Epithelial cell of proximal tubule (primary cell): ENCODE measurements around the gene HLTF. TPM values are rescaled to one million over a fixed set of nuclear protein-coding genes. Genes with fewer than 3 reads are reported as not detected.
A peak's percentile ranks its signal among the peaks of the same experiment; 100 is the strongest.
"Not testable (repeated sequence)": the region's sequence is repeated elsewhere in the genome, so short reads cannot be mapped to it uniquely, and the experiment has no call there.

ENCODE experiments used
- DNase-seq: peaks from one replicate; pipeline ENCODE4 v3.0.0-alpha.2; 2011; ENCODE audit warnings: low read depth
- H3K4me3 ChIP-seq: 2 replicates; pipeline ENCODE4 v1.5.1; 2011; ENCODE audit warnings: low read depth, mild to moderate bottlenecking, low read length
- total RNA-seq: library from RNA; depleted of rRNA; stranded (reverse); fragments of >200 nt; gene quantifications from 2 replicates; pipeline ENCODE4 v1.2.3, GENCODE V29; 2015
- TF ChIP-seq, protein P1 (sequence below): conservative IDR thresholded peaks from 2 replicates; pipeline ENCODE4 v1.5.1; 2012; ENCODE audit warnings: low read depth, mild to moderate bottlenecking, low read length

HLTF gene
- total RNA-seq, 1 donor from 2014 or later: 34.5 TPM

DNA sequence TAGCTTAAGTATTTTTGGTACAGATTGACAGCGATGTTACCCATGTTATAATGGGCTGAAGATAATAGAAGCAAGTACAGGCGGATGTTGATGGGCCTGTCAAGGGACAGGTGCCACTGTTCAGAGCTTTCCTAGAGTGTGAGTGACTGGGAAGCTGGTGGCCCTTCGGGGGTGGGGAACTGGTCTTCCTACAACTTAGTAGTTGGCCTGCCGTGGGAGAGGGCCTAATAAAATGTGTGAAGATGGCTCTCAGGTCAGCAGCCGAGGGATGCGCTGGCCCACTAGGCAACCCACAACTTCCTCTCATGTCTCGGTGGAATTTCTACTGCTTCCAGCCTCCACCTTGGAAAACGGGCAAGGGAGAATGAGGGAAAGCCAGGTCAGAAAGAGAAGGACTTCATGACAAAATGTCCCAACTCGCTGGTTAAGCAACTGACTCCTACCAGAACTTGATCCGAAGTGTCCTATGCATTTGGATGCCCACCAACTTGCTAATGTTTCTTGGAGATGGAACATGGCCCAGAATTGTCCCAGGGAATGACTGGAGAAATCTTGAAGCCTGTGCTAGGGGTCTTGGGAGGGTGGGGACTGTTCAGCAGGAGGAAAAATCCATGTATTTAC is 93.6 kb downstream of the HLTF start:
- TF ChIP-seq, protein P1, sequence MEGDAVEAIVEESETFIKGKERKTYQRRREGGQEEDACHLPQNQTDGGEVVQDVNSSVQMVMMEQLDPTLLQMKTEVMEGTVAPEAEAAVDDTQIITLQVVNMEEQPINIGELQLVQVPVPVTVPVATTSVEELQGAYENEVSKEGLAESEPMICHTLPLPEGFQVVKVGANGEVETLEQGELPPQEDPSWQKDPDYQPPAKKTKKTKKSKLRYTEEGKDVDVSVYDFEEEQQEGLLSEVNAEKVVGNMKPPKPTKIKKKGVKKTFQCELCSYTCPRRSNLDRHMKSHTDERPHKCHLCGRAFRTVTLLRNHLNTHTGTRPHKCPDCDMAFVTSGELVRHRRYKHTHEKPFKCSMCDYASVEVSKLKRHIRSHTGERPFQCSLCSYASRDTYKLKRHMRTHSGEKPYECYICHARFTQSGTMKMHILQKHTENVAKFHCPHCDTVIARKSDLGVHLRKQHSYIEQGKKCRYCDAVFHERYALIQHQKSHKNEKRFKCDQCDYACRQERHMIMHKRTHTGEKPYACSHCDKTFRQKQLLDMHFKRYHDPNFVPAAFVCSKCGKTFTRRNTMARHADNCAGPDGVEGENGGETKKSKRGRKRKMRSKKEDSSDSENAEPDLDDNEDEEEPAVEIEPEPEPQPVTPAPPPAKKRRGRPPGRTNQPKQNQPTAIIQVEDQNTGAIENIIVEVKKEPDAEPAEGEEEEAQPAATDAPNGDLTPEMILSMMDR: no peak
- peak overlapping the region; percentile 88 for H3K4me3 ChIP-seq
- DNase-seq: no peak

DNA sequence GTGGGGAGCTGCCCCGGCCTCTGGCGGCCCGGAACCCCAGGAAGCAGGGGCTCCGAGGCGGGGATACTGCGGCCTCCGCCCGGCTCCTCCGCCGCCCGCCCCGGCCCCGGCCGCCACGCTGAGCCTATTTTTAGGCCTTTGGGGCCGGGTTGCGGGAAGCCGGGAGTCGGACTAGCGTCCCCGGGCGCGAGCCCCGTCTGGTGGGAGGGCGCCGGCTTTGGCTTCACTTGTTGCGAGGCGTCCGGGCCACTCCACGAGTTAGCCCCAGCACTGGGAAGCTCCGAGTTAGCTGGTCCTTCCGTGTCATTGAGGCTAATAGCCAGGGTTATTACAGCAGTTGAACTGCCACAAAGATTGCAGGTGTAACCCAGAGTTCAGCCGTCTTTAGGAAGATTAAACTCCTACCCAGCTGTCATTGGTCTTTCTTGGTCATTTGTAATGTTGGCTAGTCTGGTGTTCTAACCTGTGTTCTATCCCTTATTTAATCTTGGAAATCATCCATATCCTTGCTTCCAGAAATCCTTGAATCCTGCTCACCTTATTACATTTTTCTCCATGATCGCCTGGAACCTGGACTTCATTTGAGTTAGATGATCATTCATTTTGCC is 94.2 kb downstream of the HLTF start:
- TF ChIP-seq, protein P1: no peak
- peak overlapping the region; percentile 88 for H3K4me3 ChIP-seq
- no peak for DNase-seq

DNA sequence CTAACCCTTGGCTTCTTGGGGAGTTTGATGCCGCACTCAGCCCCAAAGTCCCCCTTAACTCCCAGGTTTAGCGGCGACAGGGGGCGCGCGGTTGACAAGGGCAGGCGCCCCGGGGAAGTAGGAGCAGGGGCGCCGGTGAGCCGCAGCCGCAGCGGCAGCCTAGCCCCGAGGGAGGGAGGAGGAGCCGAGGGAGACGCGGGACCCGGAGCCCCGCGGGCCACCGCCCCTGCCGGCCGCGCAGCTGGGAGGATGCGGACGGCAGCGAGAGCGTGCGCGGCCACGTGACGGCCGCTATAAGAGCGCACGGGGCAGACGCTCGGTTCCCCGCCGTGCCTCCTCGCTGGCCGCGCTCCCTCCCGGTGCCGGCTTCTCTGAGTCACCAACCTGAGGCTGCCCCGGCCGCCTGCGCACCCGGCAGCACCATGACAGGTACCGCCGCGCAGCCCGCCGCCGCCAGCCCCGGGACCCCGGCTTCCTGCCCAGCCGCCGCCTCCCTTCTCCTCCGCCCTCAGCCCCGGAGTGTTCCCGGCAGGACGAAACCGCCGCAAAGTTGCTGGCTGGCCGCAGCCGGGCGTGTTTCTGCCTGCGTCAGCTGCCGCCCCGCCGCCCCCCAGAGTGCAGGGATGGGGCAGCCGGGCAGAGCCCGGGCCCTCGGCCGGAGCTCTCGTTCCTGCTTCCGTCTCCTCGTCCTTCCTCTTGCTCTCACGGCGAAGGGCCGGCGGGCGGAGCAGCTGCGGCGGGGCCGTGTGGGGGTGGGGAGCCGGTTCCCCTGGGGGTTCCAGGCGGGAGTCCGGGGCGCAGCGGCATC is 94.9 kb downstream of the HLTF start, which contains the start of gene GYG1:
Gene GYG1 (plus strand): TSS at position 322 of the 808 bp plus-strand sequence. CDS start 101 bp downstream, at position 423.
- TF ChIP-seq, protein P1: peak; percentile 26
- peak within 1 kb of the TSS; percentile 88 for H3K4me3 ChIP-seq
- no peak for DNase-seq

DNA sequence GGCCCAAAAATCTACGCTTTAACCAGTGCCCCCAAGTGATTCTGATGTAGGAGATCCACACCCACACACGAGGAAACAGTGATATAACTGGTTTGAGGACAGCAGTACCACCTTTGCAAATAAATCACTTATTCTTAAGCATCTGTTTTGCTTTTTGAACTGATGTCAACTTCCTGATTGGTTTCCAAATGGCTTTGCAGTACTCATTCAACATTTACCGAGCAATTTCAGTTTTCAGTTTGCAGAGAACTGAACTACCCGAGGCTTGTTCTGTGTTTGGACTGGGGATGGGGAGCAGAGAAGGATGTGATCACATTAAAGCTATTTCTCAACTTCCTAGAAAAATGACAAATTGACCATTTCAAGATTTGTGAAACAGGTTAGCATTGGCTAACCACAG is 96.1 kb downstream of the HLTF start:
- no peak overlapping the region for H3K4me3 ChIP-seq
- DNase-seq: no peak
- TF ChIP-seq, protein P1: no peak

DNA sequence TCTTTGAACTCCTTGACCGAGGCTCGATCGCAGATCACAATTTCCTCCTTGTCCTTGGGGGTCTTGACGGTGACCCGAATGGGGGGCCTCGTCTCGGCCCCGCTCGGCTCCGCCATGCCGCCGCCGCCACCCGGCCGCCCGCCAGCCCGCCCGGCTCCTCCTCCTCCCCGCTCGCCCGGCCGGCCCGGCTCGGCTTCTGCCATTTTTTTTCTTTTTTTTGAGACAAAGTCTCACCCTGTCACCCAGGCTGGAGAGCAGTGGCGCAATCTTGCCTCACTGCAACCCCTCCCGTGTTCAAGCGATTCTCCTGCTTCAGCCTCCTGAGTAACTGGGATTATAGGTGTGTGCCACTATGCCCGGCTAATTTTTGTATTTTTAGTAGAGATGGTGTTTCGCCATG is 98.8 kb downstream of the HLTF start:
- DNase-seq, H3K4me3 ChIP-seq: not testable (repeated sequence)

DNA sequence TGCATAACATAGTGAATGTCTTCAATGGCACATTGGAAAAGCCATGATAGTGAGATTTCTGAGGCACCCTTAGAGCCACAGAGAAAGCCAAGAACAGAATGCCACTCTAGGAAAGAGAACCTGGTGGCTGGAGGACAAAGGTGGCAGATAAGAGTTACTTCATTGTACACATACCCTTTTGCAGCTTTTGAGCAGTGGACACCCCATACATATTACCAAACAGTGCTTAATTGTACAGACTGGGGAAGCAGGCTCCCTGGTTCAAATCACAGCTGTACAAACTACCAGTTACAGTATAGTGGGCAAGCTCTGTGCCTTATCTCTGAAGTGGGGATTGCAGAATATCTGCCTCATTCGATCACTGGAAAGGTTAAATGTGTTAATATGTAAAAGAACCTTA is 105.1 kb downstream of the HLTF start:
- no peak overlapping the region for H3K4me3 ChIP-seq
- DNase-seq: no peak
- TF ChIP-seq, protein P1: no peak

Other genes starting within 250 kb of the HLTF start
- gene CPA3, start 221.2 kb downstream of the HLTF start, total RNA-seq: not detected in 2 replicates
- 18.0 and 40.8 TPM in 2 replicates for gene GYG1, start 95.0 kb downstream of the HLTF start, total RNA-seq
- gene HPS3, start 43.1 kb upstream of the HLTF start, total RNA-seq: 30.7 and 32.7 TPM in 2 replicates
- not detected in 2 replicates for gene CP, start 135.3 kb upstream of the HLTF start, total RNA-seq
- 1.4 TPM in 2 replicates for gene TM4SF18, start 247.1 kb upstream of the HLTF start, total RNA-seq